NCI-H82 treated with DMSO at 0.1 percent for 48 hours (cell line): ENCODE data around the gene OXGR1.
"Not testable (repeated sequence)": the region's sequence is repeated elsewhere in the genome, so short reads cannot be mapped to it uniquely, and the experiment has no call there.

Experiments used
- DNase-seq: peaks from one replicate; lab custom pipeline; 2025; ENCODE audit not compliant: unreplicated experiment; lab: John Stamatoyannopoulos, UW

Gene OXGR1

GRCh38 chr13:96994017-96994857 is at the start of gene OXGR1:
Gene OXGR1, minus strand, starts transcription at chr13:96994476. Its CDS starts 6,717 bp downstream, at chr13:96987759.
- no peak for DNase-seq

- no peak for DNase-seq
These were observed 49.0 kb upstream of the OXGR1 start for GRCh38 chr13:97043302-97043701.

- peak; percentile 7 for DNase-seq
These were observed 36.6 kb upstream of the OXGR1 start for GRCh38 chr13:97030705-97031452.

GRCh38 chr13:97028441-97029299 is 34.4 kb upstream of the OXGR1 start:
- peak; percentile 51 for DNase-seq

GRCh38 chr13:97027162-97027554 is 32.9 kb upstream of the OXGR1 start:
- no peak for DNase-seq

GRCh38 chr13:97026531-97027161 is 32.4 kb upstream of the OXGR1 start:
- no peak for DNase-seq

GRCh38 chr13:97023812-97024211 is 29.5 kb upstream of the OXGR1 start:
- DNase-seq: not testable (repeated sequence)

GRCh38 chr13:97023117-97023516 is 28.8 kb upstream of the OXGR1 start:
- no peak for DNase-seq

- DNase-seq: no peak
These were observed 27.0 kb upstream of the OXGR1 start for GRCh38 chr13:97021241-97021640.

GRCh38 chr13:97020689-97021240 is 26.5 kb upstream of the OXGR1 start:
- DNase-seq: no peak

- no peak for DNase-seq
These were observed 25.9 kb upstream of the OXGR1 start for GRCh38 chr13:97020194-97020593.

GRCh38 chr13:97019236-97019635 is 25.0 kb upstream of the OXGR1 start:
- no peak for DNase-seq

GRCh38 chr13:97018029-97018819 is 23.9 kb upstream of the OXGR1 start:
- DNase-seq: peak; percentile 33

- no peak for DNase-seq
These were observed 23.0 kb upstream of the OXGR1 start for GRCh38 chr13:97017322-97017721.

GRCh38 chr13:97015661-97016350 is 21.5 kb upstream of the OXGR1 start:
- no peak for DNase-seq

GRCh38 chr13:97012251-97013048 is 18.2 kb upstream of the OXGR1 start:
- DNase-seq: no peak

GRCh38 chr13:97011446-97012131 is 17.3 kb upstream of the OXGR1 start:
- DNase-seq: no peak

GRCh38 chr13:97008643-97009042 is 14.4 kb upstream of the OXGR1 start:
- no peak for DNase-seq
